Vagina (tissue), 2 donors: ENCODE measurements around the gene LCN2. TPM values are rescaled to one million over a fixed set of nuclear protein-coding genes. Genes with fewer than 3 reads are reported as not detected.

ENCODE experiments used
- DNase-seq, 2 donors: peaks; one replicate each; pipeline ENCODE4 v3.0.0-alpha.2; 2017; ENCODE audit errors: extremely low spot score in 2 of 2
- H3K27ac ChIP-seq: fragments of 200-600 bp; sonication (generic); one replicate; pipeline ENCODE4 v1.5.1; 2019
- H3K27me3 ChIP-seq: fragments of 200-600 bp; sonication (generic); one replicate; pipeline ENCODE4 v1.5.1; 2019
- H3K36me3 ChIP-seq, 2 donors: fragments of 200-600 bp; sonication (generic); one replicate each; pipeline ENCODE4 v1.5.1; 2017 to 2019
- H3K4me1 ChIP-seq: fragments of 200-600 bp; sonication (generic); one replicate; pipeline ENCODE4 v1.5.1; 2019
- H3K4me3 ChIP-seq, 2 donors: fragments of 200-600 bp; sonication (generic); 1 replicate in 1 of 2; 2 replicates in 1 of 2; pipeline ENCODE4 v1.5.1; 2016 to 2019
- H3K9me3 ChIP-seq: fragments of 200-600 bp; sonication (generic); one replicate; pipeline ENCODE4 v1.5.1; 2019
- CTCF ChIP-seq, 3 experiments: fragments of 450-650 bp in 2 of 3; fragments of 200-600 bp in 1 of 3; sonication (generic) in 1 of 3; IDR thresholded peaks; one replicate each; pipeline ENCODE4 v1.5.1; 2017 to 2019; ENCODE audit warnings: antibody characterized with exemption in 3 of 3, mild to moderate bottlenecking in 2 of 3, moderate library complexity in 2 of 3
- POLR2A ChIP-seq, 2 donors: fragments of 450-650 bp; IDR thresholded peaks; one replicate each; pipeline ENCODE4 v1.6.1; 2017; ENCODE audit warnings: antibody characterized with exemption in 2 of 2, mild to moderate bottlenecking in 2 of 2, moderate library complexity in 2 of 2
- POLR2AphosphoS5 ChIP-seq, 2 donors: sonication (generic); formaldehyde crosslinking; IDR thresholded peaks; one replicate each; pipeline ENCODE4 v1.9.0; 2017; ENCODE audit warnings: antibody characterized with exemption in 2 of 2, mild to moderate bottlenecking in 2 of 2, low read depth in 1 of 2; ENCODE audit not compliant: insufficient read depth in 1 of 2
- intact Hi-C: fragments of 100-400 bp; cut with DNase I; formaldehyde crosslinking; loops from one replicate; pipeline ENCODE4 v1.15.1; 2023
- total RNA-seq: library from RNA; depleted of rRNA; stranded (reverse); fragments of >200 nt; gene quantifications from one replicate; pipeline ENCODE4 v1.2.3, GENCODE V29; 2016

Gene LCN2
- total RNA-seq, 1 donor from 2014 or later = 136 TPM

DNA sequence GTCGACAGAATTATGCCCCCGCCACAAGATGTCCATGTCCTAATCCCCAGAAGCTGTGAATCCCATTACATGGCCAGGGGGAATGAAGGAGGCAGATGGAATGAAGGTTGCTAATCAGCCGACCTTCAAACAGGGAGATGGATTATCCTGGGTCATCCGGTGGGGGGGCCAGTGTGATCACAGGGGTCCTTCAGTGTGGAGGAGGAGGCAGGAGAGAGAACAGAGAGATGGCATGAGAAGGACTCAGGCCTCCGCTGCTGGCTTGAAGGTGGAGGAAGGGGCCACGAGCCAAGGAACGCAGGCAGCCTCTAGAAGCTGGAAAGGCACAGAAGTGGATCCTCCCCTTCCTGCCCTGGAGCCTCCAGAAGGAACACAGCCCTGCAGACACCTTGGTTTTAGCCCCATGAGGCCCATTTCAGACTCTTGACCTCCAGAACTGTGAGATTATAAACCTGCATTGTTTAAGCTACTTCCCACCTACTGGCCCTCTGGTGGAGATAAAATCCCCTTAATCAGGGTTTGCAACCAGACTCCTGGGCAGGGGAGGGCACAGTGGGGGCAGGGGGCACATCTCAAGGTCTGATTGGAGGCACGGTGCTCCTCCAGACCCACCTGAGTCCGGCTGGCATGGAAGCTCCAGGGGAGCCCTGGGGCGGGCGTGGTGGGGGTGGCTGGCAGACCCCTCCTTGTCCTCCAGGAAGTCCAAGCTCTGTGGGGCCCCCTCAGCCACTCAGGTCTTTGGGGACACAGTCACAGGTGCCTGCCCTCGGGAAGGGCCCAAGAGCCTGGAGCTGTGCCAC, 35.5 kb upstream of the LCN2 start:
- intact Hi-C loops = no loop called here
- TF ChIP-seq CTCF (IDR thresholded peaks at IDR 0.05) (no peak), POLR2A (IDR thresholded peaks at IDR 0.05) (no peak), POLR2AphosphoS5 (IDR thresholded peaks at IDR 0.05; ENCODE audit: insufficient read depth in 1 of 2, low read depth in 1 of 2) (no peak)
- Histone ChIP-seq H3K27ac (no peak overlapping the region), H3K9me3 (no peaks in the 10 kb centered on the region), H3K4me3 (no peak overlapping the region), H3K4me1 (peaks cover 10% of the 10 kb centered on the region), H3K27me3 (no peaks in the 10 kb centered on the region), H3K36me3 (peaks cover 0 to 5% of the 10 kb centered on the region in 2 donors)
- no peak for DNase-seq

DNA sequence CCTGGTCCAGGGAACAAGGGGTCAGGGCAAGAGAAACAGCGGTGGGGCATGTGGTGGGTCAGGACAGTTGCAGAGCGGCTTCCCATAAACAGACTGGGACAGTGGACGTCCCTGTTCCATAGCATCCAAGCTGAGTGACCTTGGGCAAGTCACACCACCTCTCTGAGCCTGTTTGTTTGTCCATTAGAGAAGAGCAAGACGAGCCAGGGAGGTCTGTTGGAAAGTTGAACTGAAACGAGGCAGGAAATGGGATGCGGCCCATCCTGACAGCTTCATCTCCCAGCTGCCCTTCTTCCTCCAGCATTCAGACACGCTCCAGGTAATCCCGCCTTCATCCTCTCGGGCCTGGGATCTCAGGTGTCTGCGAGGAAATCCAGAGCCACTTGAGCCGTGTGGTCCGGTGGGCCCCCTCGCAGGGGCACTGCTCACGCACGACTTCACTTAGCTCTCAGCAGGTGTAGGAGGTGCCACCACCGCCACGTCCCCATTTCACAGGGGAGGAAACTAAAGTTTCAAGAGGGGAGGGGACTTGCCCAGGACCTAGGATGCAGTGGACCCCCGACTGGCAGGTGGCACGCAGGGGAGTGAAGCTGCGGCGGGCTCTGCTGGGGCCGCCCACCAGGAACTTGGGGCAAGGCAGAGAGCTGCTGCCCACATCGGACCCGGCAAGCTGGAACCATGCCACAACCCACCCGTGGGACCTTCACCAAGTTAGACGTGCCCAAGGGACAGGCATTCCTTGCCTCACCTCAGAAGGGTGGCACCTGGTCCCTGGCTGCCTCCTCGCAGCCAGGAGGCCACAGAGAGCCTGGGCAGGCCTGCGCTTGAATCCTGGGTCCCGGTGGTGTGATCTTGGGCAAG, 34.7 kb upstream of the LCN2 start:
- no peak for DNase-seq
- peaks cover 10% of the 10 kb centered on the region for H3K4me1 ChIP-seq
- no peaks in the 10 kb centered on the region for H3K36me3 ChIP-seq
- H3K9me3 ChIP-seq = no peaks in the 10 kb centered on the region
- H3K27me3 ChIP-seq = no peaks in the 10 kb centered on the region
- intact Hi-C loops = loop anchor here (5.0 kb wide), 2 partner anchors 72 to 172 kb away; no protein-coding TSS in a partner anchor
- no peak overlapping the region for H3K4me3 ChIP-seq
- no peak overlapping the region for H3K27ac ChIP-seq
- TF ChIP-seq POLR2AphosphoS5 (IDR thresholded peaks at IDR 0.05; ENCODE audit: insufficient read depth in 1 of 2, low read depth in 1 of 2) = no peak
- no peak for TF ChIP-seq POLR2A (IDR thresholded peaks at IDR 0.05)
- no peak for TF ChIP-seq CTCF (IDR thresholded peaks at IDR 0.05)

DNA sequence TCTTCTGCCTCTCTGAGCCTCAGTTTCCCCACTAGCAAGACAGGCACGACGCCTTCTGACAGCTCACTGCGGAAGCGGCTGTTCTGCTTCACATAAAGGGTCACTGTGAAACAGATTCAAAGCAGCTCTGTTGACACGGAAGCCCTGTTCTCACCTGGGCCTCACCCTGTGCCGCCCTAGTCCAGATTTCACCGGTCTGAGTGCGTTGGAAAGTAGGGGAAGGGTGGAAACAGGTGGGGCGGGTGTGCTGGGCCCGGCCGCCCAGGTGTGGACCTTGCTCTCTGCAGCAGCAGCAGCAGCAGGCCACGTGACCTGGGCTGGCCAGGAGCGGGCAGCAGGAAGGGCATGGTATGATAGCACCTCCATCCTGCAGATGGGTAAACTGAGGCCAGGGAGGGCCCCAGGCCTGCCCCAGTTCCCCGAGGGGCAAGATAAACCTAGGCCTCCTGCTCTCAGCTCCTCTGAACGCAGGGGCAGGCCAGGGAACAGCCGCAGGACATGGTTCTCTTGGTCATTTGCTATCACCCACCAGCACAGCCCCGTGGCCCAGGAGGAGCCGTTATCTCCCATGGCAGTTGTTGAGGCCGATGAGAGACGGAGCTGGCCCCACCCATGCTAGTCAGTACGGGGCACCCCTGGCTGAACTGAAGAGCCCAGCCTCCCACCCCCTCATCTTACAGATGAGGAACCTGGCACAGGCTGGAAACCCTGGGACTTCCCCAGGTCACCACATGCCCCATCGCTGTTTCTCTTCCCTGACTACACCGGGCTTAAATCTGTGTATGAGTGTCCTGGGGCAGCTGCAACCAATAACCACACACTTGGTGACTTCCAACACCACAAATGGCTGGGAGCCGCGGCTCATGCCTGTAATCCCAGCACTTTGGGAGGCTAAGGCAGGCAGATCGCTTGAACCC, 33.8 kb upstream of the LCN2 start:
- Histone ChIP-seq H3K9me3 (no peaks in the 10 kb centered on the region), H3K27ac (no peak overlapping the region), H3K36me3 (no peaks in the 10 kb centered on the region), H3K4me3 (no peak overlapping the region), H3K27me3 (no peaks in the 10 kb centered on the region), H3K4me1 (peaks cover 9% of the 10 kb centered on the region)
- TF ChIP-seq CTCF (IDR thresholded peaks at IDR 0.05) = no peak
- TF ChIP-seq POLR2A (IDR thresholded peaks at IDR 0.05) = no peak
- TF ChIP-seq POLR2AphosphoS5 (IDR thresholded peaks at IDR 0.05; ENCODE audit: insufficient read depth in 1 of 2, low read depth in 1 of 2) = no peak
- DNase-seq = no peak
- intact Hi-C loops = loop anchor here (5.0 kb wide), 2 partner anchors 73 to 173 kb away; no protein-coding TSS in a partner anchor

DNA sequence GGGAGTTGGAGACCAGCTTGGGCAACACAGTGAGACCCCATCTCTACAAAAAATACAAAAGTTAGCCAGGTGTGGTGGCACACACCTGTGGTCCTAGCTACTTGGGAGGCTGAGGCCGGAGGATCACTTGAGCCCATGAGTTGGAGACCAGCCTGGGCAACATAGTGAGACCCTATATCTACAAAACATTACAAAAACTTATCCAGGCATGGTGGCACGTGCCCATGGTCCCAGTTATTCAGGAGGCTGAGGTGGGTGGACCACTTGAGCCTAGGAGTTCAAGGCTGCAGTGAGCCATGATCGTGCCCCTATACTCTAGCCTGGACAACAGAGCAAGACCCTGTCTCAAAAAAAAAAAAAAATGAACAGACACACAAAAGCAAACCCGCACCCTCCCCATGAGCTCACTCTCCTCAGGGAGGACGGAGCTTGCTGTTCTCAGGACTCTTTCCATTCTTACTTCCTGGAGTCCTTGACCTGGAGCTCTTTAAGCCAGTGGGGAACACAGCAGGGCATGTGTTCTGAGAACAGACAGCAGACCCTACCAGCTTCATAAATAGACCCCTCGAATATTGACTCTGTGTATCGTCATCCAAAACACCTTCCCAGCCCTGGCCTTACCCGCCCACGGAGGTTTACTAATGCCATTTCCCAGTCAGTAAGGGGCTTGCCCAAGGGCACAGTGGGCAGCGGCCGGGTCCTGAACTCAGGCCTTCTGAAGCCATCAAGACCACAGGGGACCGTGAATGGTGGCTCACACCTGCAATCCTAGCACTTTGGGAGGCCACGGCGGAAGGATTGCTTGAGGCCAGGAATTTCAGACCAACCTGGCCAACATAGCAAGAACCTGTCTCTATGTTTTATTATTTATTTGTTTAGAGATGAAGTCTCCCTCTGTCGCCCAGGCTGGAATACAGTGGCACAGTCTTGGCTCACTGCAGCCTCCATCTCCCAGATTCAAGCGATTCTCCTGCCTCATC, 32.9 kb upstream of the LCN2 start:
- Histone ChIP-seq H3K27ac (no peak overlapping the region), H3K9me3 (no peaks in the 10 kb centered on the region), H3K4me3 (no peak overlapping the region), H3K27me3 (no peaks in the 10 kb centered on the region), H3K36me3 (peaks cover 0 to 7% of the 10 kb centered on the region in 2 donors), H3K4me1 (peaks cover 4% of the 10 kb centered on the region)
- DNase-seq = no peak
- TF ChIP-seq CTCF (IDR thresholded peaks at IDR 0.05) (no peak), POLR2AphosphoS5 (IDR thresholded peaks at IDR 0.05; ENCODE audit: insufficient read depth in 1 of 2, low read depth in 1 of 2) (no peak), POLR2A (IDR thresholded peaks at IDR 0.05) (no peak)
- intact Hi-C loops = loop anchor here (5.0 kb wide), 2 partner anchors 74 to 174 kb away; no protein-coding TSS in a partner anchor
